Vagina (tissue), 2 donors: Measurements from ENCODE around the gene SIAH2. TPM values are rescaled to one million over a fixed set of nuclear protein-coding genes. Genes with fewer than 3 reads are reported as not detected.
A peak's percentile ranks its signal among the peaks of the same experiment; 100 is the strongest.

Experiments
- DNase-seq, 2 donors: peaks; one replicate each; pipeline ENCODE4 v3.0.0-alpha.2; 2017; ENCODE audit errors: extremely low spot score in 2 of 2
- H3K27ac ChIP-seq: fragments of 200-600 bp; sonication (generic); one replicate; pipeline ENCODE4 v1.5.1; 2019
- H3K27me3 ChIP-seq: fragments of 200-600 bp; sonication (generic); one replicate; pipeline ENCODE4 v1.5.1; 2019
- H3K36me3 ChIP-seq, 2 donors: fragments of 200-600 bp; sonication (generic); one replicate each; pipeline ENCODE4 v1.5.1; 2017 to 2019
- H3K4me1 ChIP-seq: fragments of 200-600 bp; sonication (generic); one replicate; pipeline ENCODE4 v1.5.1; 2019
- H3K4me3 ChIP-seq, 2 donors: fragments of 200-600 bp; sonication (generic); 1 replicate in 1 of 2; 2 replicates in 1 of 2; pipeline ENCODE4 v1.5.1; 2016 to 2019
- H3K9me3 ChIP-seq: fragments of 200-600 bp; sonication (generic); one replicate; pipeline ENCODE4 v1.5.1; 2019
- CTCF ChIP-seq, 3 experiments: fragments of 450-650 bp in 2 of 3; fragments of 200-600 bp in 1 of 3; sonication (generic) in 1 of 3; IDR thresholded peaks; one replicate each; pipeline ENCODE4 v1.5.1; 2017 to 2019; ENCODE audit warnings: antibody characterized with exemption in 3 of 3, mild to moderate bottlenecking in 2 of 3, moderate library complexity in 2 of 3
- POLR2A ChIP-seq, 2 donors: fragments of 450-650 bp; IDR thresholded peaks; one replicate each; pipeline ENCODE4 v1.6.1; 2017; ENCODE audit warnings: antibody characterized with exemption in 2 of 2, mild to moderate bottlenecking in 2 of 2, moderate library complexity in 2 of 2
- POLR2AphosphoS5 ChIP-seq, 2 donors: sonication (generic); formaldehyde crosslinking; IDR thresholded peaks; one replicate each; pipeline ENCODE4 v1.9.0; 2017; ENCODE audit warnings: antibody characterized with exemption in 2 of 2, mild to moderate bottlenecking in 2 of 2, low read depth in 1 of 2; ENCODE audit not compliant: insufficient read depth in 1 of 2
- intact Hi-C: fragments of 100-400 bp; cut with DNase I; formaldehyde crosslinking; loops from one replicate; pipeline ENCODE4 v1.15.1; 2023
- total RNA-seq: library from RNA; depleted of rRNA; stranded (reverse); fragments of >200 nt; gene quantifications from one replicate; pipeline ENCODE4 v1.2.3, GENCODE V29; 2016

Gene SIAH2
- total RNA-seq, 1 donor from 2014 or later: 71.0 TPM

DNA sequence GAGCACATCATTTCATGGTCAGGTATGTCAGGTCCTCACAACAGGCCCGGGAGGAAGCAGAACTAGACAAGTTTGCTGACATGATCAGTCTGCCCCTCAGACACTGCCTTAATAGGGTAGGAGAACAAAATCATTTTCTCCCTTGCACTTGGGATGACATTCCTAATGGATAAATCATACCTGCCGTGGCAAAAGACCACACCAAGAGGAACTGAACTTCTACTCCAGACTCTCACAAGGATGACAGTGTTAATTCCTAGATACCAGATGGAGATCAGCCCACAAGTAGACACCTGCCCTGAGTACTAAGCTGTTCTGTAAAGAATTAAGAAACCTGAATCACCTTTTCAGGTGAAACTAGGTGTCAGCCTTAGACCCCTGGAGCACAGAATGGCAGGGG, 19.5 kb downstream of the SIAH2 start:
- peaks cover 98% of the 10 kb centered on the region for H3K4me1 ChIP-seq
- no peak for TF ChIP-seq POLR2A (IDR thresholded peaks at IDR 0.05)
- H3K4me3 ChIP-seq: no peak overlapping the region
- intact Hi-C loops: no loop called here
- no peaks in the 10 kb centered on the region for H3K27me3 ChIP-seq
- peak overlapping the region; percentile 63 for H3K27ac ChIP-seq
- peaks cover 0 to 22% of the 10 kb centered on the region in 2 donors for H3K36me3 ChIP-seq
- H3K9me3 ChIP-seq: no peaks in the 10 kb centered on the region
- peak in 1 of 2 donors; percentile 40 for DNase-seq

- Histone ChIP-seq H3K27ac (peak overlapping the region; percentile 63), H3K4me3 (no peak overlapping the region), H3K4me1 (peaks cover 98% of the 10 kb centered on the region), H3K27me3 (no peaks in the 10 kb centered on the region), H3K36me3 (peaks cover 0 to 22% of the 10 kb centered on the region in 2 donors), H3K9me3 (no peaks in the 10 kb centered on the region)
- TF ChIP-seq POLR2AphosphoS5 (IDR thresholded peaks at IDR 0.05; ENCODE audit: insufficient read depth in 1 of 2, low read depth in 1 of 2) (no peak), POLR2A (IDR thresholded peaks at IDR 0.05) (no peak), CTCF (IDR thresholded peaks at IDR 0.05) (no peak)
- intact Hi-C loops: no loop called here
- DNase-seq: no peak
Measured at GRCh38 chr3:150742679-150743078, 20.3 kb downstream of the SIAH2 start.

DNA sequence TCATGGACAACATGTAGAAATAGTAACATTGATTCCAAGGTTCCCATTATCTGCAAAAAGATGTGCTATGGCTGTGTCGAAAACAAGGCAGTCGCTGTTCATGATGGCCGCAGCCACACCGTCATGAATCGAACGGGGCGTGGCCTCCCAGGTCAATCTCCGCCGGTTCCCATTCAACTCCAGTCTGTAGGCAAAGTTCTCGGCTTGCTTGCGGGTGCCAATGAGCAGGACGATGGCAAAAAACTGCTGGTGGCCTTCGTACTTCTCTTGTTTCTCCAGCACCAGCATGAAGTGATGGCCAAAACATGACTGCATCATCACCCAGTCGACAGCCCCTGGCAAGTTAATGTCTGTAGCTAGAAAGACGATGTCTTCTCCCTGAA, 20.8 kb downstream of the SIAH2 start:
- H3K9me3 ChIP-seq: no peaks in the 10 kb centered on the region
- no peak for TF ChIP-seq CTCF (IDR thresholded peaks at IDR 0.05)
- H3K36me3 ChIP-seq: peaks cover 0 to 22% of the 10 kb centered on the region in 2 donors
- peak in 1 of 2 donors; percentile 74 for DNase-seq
- peaks cover 98% of the 10 kb centered on the region for H3K4me1 ChIP-seq
- intact Hi-C loops: no loop called here
- no peaks in the 10 kb centered on the region for H3K27me3 ChIP-seq
- H3K27ac ChIP-seq: no peak overlapping the region
- no peak overlapping the region for H3K4me3 ChIP-seq

- DNase-seq: no peak
- Histone ChIP-seq H3K36me3 (peaks cover 0 to 22% of the 10 kb centered on the region in 2 donors), H3K27ac (no peak overlapping the region), H3K4me3 (no peak overlapping the region), H3K4me1 (peaks cover 98% of the 10 kb centered on the region), H3K9me3 (no peaks in the 10 kb centered on the region), H3K27me3 (no peaks in the 10 kb centered on the region)
- intact Hi-C loops: no loop called here
- TF ChIP-seq CTCF (IDR thresholded peaks at IDR 0.05) (no peak), POLR2AphosphoS5 (IDR thresholded peaks at IDR 0.05; ENCODE audit: insufficient read depth in 1 of 2, low read depth in 1 of 2) (no peak), POLR2A (IDR thresholded peaks at IDR 0.05) (no peak)
Measured at GRCh38 chr3:150741497-150742140, 21.4 kb downstream of the SIAH2 start.

DNA sequence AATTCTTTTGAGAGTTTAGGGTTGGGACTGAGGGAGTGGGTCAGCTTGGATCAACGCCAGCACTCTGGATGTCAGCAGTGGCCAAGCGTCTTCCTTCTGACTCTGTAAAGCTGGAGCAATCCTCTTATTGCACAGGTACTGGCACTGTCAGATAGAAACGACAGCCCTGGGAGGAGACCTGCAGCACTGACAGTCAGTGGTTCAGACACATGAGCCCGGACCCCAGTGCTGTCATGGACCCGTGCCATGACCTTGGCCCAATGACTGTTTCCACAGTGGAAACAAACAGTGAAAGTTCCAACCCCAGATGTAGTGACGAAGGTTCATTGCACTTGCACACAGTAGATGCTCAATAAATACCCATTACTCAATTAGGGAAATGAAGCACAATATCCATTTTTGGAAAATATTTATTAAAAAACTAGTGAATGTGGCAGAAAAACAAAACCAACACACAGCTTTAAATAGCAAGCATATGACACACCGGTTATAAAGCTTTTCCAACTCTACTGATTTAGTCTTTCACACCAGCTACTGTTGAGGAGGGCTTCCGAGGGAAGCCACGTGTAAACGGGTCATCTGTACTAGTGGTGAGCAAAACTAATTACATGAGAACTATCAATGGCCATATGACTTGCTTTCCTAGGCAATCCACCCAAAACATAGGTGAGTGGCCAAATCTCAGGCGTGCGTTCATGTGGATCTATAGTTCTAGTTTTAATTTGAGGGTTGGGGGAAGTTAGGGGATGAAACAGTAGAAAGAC, 22.1 kb downstream of the SIAH2 start:
- TF ChIP-seq CTCF (IDR thresholded peaks at IDR 0.05) (no peak), POLR2A (IDR thresholded peaks at IDR 0.05) (no peak), POLR2AphosphoS5 (IDR thresholded peaks at IDR 0.05; ENCODE audit: insufficient read depth in 1 of 2, low read depth in 1 of 2) (no peak)
- intact Hi-C loops: no loop called here
- H3K36me3 ChIP-seq: peaks cover 0 to 22% of the 10 kb centered on the region in 2 donors
- peak in 1 of 2 donors; percentile 58 for DNase-seq
- H3K9me3 ChIP-seq: no peaks in the 10 kb centered on the region
- no peak overlapping the region for H3K4me3 ChIP-seq
- H3K4me1 ChIP-seq: peaks cover 97% of the 10 kb centered on the region
- no peaks in the 10 kb centered on the region for H3K27me3 ChIP-seq
- no peak overlapping the region for H3K27ac ChIP-seq
